Measurements from ENCODE around the gene FBXW9.

Gene FBXW9

GRCh38 chr19:12733369-12734214 is 37.2 kb upstream of the FBXW9 start:
- TF ChIP-seq GLIS3 (CRISPR knock-in tag; IDR thresholded peaks at IDR 0.05) = no peak
- TF ChIP-seq TCF4 (CRISPR knock-in tag; IDR thresholded peaks at IDR 0.05; ENCODE audit: borderline replicate concordance) = no peak
- TF ChIP-seq POU6F1 (CRISPR knock-in tag; IDR thresholded peaks at IDR 0.05; ENCODE audit: borderline replicate concordance, low read depth) = no peak

GRCh38 chr19:12731337-12731736 is 34.9 kb upstream of the FBXW9 start:
- no peak for TF ChIP-seq TSHZ2 (CRISPR knock-in tag; IDR thresholded peaks at IDR 0.05)
- no peak for TF ChIP-seq OSR1 (CRISPR knock-in tag; IDR thresholded peaks at IDR 0.05)
- TF ChIP-seq ARNTL (CRISPR knock-in tag; IDR thresholded peaks at IDR 0.05; ENCODE audit: borderline replicate concordance, low read depth) = no peak
- no peak for ATAC-seq

More at GRCh38 chr19:12733369-12734214, 37.2 kb upstream of the FBXW9 start:
- no peak for ATAC-seq

- no peak for ATAC-seq
- TF ChIP-seq OSR1 (CRISPR knock-in tag; IDR thresholded peaks at IDR 0.05) (no peak), ARNTL (CRISPR knock-in tag; IDR thresholded peaks at IDR 0.05; ENCODE audit: borderline replicate concordance, low read depth) (no peak), ZFP30 (CRISPR knock-in tag; IDR thresholded peaks at IDR 0.05) (no peak), PPARA (CRISPR knock-in tag; IDR thresholded peaks at IDR 0.05; ENCODE audit: borderline replicate concordance) (no peak), TSHZ2 (CRISPR knock-in tag; IDR thresholded peaks at IDR 0.05) (no peak), CREB5 (CRISPR knock-in tag; IDR thresholded peaks at IDR 0.05; ENCODE audit: low read depth) (no peak), ZFP3 (CRISPR knock-in tag; IDR thresholded peaks at IDR 0.05) (no peak), SNAI2 (CRISPR knock-in tag; IDR thresholded peaks at IDR 0.05) (no peak)
Measured at GRCh38 chr19:12730064-12730463, 33.6 kb upstream of the FBXW9 start.

- no peak for ATAC-seq
- TF ChIP-seq ARNTL (CRISPR knock-in tag; IDR thresholded peaks at IDR 0.05; ENCODE audit: borderline replicate concordance, low read depth) (no peak), TOX (CRISPR knock-in tag; IDR thresholded peaks at IDR 0.05; ENCODE audit: borderline replicate concordance) (no peak), GLIS3 (CRISPR knock-in tag; IDR thresholded peaks at IDR 0.05) (no peak), TCF4 (CRISPR knock-in tag; IDR thresholded peaks at IDR 0.05; ENCODE audit: borderline replicate concordance) (no peak), ZNF565 (CRISPR knock-in tag; conservative IDR thresholded peaks at IDR 0.05; ENCODE audit: low read depth) (no peak), SNAI2 (CRISPR knock-in tag; IDR thresholded peaks at IDR 0.05) (no peak), TSHZ2 (CRISPR knock-in tag; IDR thresholded peaks at IDR 0.05) (no peak), ESRRG (CRISPR knock-in tag; IDR thresholded peaks at IDR 0.05) (no peak), ZNF70 (CRISPR knock-in tag; IDR thresholded peaks at IDR 0.05) (no peak), PATZ1 (CRISPR knock-in tag; IDR thresholded peaks at IDR 0.05; ENCODE audit: borderline replicate concordance) (no peak), ZC3H10 (CRISPR knock-in tag; IDR thresholded peaks at IDR 0.05) (no peak), PPARA (CRISPR knock-in tag; IDR thresholded peaks at IDR 0.05; ENCODE audit: borderline replicate concordance) (no peak), ZNF8 (CRISPR knock-in tag; IDR thresholded peaks at IDR 0.05) (no peak)
Measured at GRCh38 chr19:12727745-12728433, 31.5 kb upstream of the FBXW9 start.

Data from SK-N-SH treated with all-trans-retinoic acid at 6 μM for 48 hours (cell line).